NCI-H1930 (cell line): Measurements from ENCODE around the gene VWA3B.
"Not testable (repeated sequence)": the region's sequence is repeated elsewhere in the genome, so short reads cannot be mapped to it uniquely, and the experiment has no call there.

Source experiments
- DNase-seq, 2 experiments: peaks; one replicate each; lab custom pipeline; 2025; lab: John Stamatoyannopoulos, UW

The VWA3B gene

GRCh38 chr2:98298683-98299164 lies 211.8 kb downstream of the VWA3B start:
- no peak for DNase-seq

- DNase-seq: no peak
Observed at GRCh38 chr2:98299211-98299905, 212.4 kb downstream of the VWA3B start.

- no peak for DNase-seq
Observed at GRCh38 chr2:98300141-98300874, 213.3 kb downstream of the VWA3B start.

- DNase-seq: no peak
Observed at GRCh38 chr2:98301469-98301868, 214.5 kb downstream of the VWA3B start.

GRCh38 chr2:98307131-98307696 lies 220.2 kb downstream of the VWA3B start:
- not testable (repeated sequence) for DNase-seq

- no peak for DNase-seq
Observed at GRCh38 chr2:98308068-98308467, 221.1 kb downstream of the VWA3B start.

- DNase-seq: no peak
Observed at GRCh38 chr2:98308532-98308931, 221.6 kb downstream of the VWA3B start.

- DNase-seq: no peak
Observed at GRCh38 chr2:98309580-98309979, 222.6 kb downstream of the VWA3B start.

- DNase-seq: no peak
Observed at GRCh38 chr2:98310010-98310409, 223.0 kb downstream of the VWA3B start.

- DNase-seq: no peak
Observed at GRCh38 chr2:98311090-98311489, 224.1 kb downstream of the VWA3B start.

- DNase-seq: no peak
Observed at GRCh38 chr2:98311771-98312545, 225.0 kb downstream of the VWA3B start.

GRCh38 chr2:98313492-98314250 lies 226.7 kb downstream of the VWA3B start:
- DNase-seq: no peak

- DNase-seq: no peak
Observed at GRCh38 chr2:98314251-98314650, 227.3 kb downstream of the VWA3B start.

- no peak for DNase-seq
Observed at GRCh38 chr2:98315957-98316356, 229.0 kb downstream of the VWA3B start.

- DNase-seq: no peak
Observed at GRCh38 chr2:98317214-98317613, 230.2 kb downstream of the VWA3B start.

- DNase-seq: not testable (repeated sequence)
Observed at GRCh38 chr2:98320171-98320570, 233.2 kb downstream of the VWA3B start.

GRCh38 chr2:98324181-98324580 lies 237.2 kb downstream of the VWA3B start:
- DNase-seq: no peak

GRCh38 chr2:98327776-98328175 lies 240.8 kb downstream of the VWA3B start:
- no peak for DNase-seq

GRCh38 chr2:98329549-98329948 lies 242.6 kb downstream of the VWA3B start:
- DNase-seq: no peak

GRCh38 chr2:98332989-98333388 lies 246.0 kb downstream of the VWA3B start:
- no peak for DNase-seq

GRCh38 chr2:98333922-98334321 lies 247.0 kb downstream of the VWA3B start:
- DNase-seq: no peak
